Stimulated activated CD8-positive, alpha-beta memory T cell treated with anti-CD3 and anti-CD28 coated beads, Interleukin-4, amount 100 ng/mL, for 1 hour (primary cell): Measurements from ENCODE around the gene YLPM1.

Source experiments
- DNase-seq, 2 donors: peaks; one replicate each; pipeline ENCODE4 v3.0.0-alpha.2; 2020; ENCODE audit warnings: low read depth in 2 of 2, low spot score in 1 of 2

YLPM1 gene

GRCh38 chr14:74841230-74842207 lies 78.4 kb downstream of the YLPM1 start:
- no peak for DNase-seq

GRCh38 chr14:74843653-74844052 lies 80.5 kb downstream of the YLPM1 start:
- no peak for DNase-seq

GRCh38 chr14:74846168-74846567 lies 83.1 kb downstream of the YLPM1 start:
- DNase-seq = no peak

DNA sequence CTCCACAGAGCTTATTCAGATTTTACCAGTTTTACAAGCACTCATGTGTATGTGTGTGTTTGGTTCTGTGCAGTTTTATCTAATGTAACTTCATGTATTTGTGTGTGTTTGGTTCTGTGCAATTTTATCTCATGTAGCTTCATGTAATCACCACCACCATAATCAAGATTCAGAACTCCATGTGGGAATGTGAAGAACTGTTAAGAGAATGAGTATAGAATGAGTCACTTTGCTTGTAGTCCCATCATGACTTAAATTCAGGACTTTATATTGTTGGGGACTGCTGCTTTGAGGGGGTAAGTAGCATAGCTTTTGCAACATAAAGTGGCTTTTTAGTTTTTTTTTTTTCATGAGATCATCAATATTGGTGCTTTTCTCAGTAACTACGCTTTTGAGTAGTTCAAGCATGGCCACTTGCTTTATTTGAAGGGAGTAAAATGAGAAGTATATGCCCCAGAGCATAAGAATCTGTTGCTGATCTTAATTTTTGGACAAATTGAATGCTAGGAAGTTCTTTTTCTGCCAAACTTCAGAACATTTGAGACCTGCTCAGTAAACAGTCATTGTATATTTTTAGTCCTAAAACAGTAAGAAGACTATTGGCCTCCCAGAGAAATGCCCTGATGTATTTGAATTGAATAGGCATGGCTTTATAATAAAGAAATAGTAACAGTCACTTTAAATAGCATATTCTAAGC lies 84.0 kb downstream of the YLPM1 start:
- no peak for DNase-seq

DNA sequence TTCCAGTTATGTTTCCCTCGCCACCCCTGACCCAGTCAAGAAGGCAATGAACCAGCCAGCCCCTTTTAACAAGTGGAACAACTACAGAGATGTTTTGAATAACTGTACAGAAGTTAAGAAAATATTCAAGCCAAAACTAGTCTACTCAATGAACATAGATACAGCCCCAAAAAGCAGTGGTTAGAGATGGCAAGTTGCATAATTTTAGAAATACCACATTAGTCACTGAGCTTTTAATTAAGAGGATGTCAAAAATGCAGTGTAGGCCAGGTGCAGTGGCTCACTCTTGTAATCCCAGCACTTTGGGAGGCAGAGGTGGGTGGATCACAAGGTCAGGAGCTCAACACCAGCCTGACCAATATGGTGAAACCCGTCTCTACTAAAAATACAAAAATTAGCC lies 85.7 kb downstream of the YLPM1 start:
- DNase-seq = no peak

DNA sequence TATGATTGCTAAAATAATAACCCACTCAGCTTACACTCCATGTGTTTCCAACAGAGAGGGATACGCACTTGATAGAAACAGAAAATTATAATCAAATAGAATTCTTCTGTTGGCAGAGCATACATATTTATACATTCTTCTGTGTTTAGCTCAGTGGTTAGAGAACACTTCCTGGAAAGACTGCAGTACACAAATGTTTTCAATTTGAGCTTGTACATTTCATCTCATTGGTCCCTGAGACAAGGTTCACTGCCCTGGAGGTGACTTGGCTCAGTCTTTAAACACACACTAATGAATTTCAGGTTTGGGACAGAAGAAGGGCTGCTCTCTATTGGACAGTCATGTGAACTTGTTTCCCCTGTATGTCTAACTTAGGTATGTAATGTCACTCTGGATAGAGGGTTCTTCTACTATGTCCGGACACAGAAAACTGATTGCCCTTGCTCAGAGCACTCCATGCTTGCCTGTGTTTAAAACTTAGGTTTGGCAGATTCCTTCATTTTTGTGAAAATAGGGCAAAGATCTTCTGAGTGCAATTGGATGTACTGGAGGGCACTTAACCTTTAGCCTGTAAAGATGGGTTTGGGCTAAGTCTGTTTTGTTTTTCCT lies 89.9 kb downstream of the YLPM1 start:
- DNase-seq = no peak

- DNase-seq = no peak
Observed at GRCh38 chr14:74853581-74853980, 90.5 kb downstream of the YLPM1 start.

- DNase-seq = no peak
Observed at GRCh38 chr14:74855021-74855420, 91.9 kb downstream of the YLPM1 start.

DNA sequence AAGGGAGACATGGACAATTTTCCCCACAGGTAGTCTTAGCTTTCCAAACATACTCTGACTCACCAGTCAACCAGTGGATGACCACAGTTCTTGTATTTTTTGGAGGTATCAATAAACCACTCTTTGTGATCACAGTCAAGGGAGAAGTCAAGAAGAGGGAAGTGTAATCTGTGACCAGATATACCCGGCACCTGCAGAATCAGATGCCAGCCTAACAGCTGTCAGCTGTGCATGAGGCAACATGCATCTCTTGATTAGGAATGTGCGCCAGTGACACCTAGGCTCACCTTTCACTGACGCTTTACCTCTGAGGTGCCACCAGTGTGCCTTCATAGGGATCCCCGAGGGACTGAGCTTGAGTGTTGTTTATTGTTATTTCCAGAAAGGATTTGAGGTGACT lies 92.8 kb downstream of the YLPM1 start:
- DNase-seq = no peak

DNA sequence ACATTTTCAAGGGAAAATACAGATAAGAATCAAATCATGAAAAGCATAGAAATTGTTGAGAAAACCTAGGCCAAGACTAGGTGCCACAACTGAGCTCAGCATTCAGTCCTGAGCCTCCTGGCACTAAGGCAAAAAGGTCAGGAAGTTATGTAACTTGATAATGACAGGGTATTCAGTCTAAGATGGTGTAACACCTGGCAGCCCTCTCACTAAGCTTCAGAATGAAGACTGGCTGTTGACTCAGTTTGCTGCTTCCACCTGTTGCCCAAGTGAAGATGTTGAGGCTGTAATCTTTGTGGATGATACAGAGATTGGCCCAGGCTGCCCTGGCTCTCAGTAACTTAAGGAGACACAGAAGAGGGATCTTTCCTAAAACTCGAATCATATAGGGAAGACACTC lies 93.2 kb downstream of the YLPM1 start:
- no peak for DNase-seq

GRCh38 chr14:74858022-74858421 lies 94.9 kb downstream of the YLPM1 start:
- DNase-seq = no peak

DNA sequence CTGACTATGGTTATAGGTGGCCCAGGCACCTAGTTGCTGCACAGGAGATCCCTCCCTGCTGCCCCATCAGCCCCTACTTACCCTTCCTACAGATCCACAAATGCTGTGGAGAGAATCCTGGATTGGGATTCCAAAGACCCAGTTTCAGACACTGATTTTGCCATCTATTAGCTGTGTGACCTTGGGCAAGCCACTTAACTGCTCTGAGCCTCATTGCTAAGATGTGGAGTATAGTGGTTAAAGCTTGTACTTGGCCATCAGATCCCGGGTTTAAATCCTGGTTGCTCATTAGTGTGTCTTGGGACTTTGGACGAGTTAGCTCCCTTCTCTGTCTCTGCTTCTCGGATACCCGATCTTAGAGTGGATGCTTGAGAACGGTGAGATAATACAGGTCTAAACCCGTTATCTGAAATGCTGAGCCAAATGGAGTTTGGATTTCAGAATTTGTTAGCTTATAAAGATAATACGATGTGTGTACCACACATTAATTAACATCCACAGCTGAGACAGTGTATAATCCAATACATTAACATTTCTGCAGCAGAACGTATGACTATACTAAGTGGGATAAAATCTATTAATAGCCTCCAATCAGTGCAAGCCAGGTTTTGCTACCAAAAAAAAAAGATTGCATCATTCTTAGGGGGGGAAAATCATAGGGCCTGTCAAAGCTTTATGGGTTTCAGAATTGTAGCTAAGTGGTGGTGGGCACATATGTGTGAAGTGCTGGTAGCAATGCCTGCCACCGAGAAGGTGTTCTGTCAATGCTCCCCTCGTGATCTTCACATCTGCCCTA lies 96.8 kb downstream of the YLPM1 start:
- no peak for DNase-seq

GRCh38 chr14:74860899-74861733 lies 98.0 kb downstream of the YLPM1 start:
- DNase-seq = peak; percentile 91 to 99

- DNase-seq = no peak
Observed at GRCh38 chr14:74861734-74862090, 98.6 kb downstream of the YLPM1 start.

- no peak for DNase-seq
Observed at GRCh38 chr14:74863274-74863673, 100.2 kb downstream of the YLPM1 start.

GRCh38 chr14:74864198-74864597 lies 101.1 kb downstream of the YLPM1 start:
- no peak for DNase-seq

GRCh38 chr14:74865156-74865555 lies 102.0 kb downstream of the YLPM1 start:
- no peak for DNase-seq

DNA sequence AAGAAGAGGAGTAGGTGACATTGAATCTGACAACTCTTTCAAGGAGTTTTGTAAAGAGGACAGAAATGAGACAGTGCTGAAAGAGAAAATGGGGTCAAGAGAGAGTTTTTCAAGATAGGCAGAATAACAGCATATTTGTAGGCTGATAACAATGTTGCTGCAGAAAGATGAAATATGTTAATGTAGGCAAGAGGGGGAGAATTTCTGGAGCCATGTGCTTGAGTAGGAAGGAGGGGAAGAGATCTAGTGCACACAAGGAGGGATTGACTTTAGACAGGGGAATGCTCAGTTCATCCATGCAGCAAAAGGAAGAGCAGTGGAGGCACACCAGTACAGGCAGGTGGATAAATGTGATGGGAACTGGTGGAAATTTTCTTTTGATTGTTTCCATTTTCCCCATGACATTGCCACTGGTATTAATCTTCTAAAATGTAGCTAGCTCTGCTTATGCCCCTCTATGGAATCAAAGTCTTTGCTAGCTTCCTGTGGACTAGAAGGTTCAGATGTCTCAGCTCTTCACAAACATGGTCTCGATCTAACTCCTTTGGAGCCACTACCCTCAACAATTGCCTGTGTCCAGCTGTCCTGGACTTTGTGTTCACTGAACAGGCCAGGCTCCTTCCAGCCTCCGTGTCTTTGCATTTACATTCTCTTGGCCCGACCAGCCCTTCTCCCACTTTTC lies 103.7 kb downstream of the YLPM1 start:
- no peak for DNase-seq

DNA sequence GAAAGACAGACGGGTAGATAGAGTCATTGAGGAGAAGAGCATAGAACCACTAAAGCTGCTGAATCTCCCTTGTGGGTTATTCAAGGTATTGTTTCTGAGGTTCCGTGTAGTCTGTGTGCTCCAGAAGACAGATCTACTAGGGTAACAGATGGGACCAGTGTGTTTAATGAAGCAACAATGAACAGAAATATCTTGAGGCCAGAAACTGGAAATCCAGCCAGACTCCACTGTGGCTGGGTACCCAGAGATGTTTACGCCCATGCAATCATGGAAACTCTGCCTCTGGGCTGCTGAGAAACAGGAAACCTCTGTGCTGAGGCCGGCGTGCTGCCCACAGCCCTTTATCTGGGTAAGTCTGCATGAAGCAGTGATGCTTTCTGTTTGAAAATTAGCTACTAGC lies 104.6 kb downstream of the YLPM1 start:
- DNase-seq = peak; percentile 31 to 40

- no peak for DNase-seq
Observed at GRCh38 chr14:74868739-74869138, 105.6 kb downstream of the YLPM1 start.
